LoVo (cell line): ENCODE results near the gene EPHB1.

Experiments used
- DNase-seq: peaks from one replicate; pipeline ENCODE4 v3.0.0-alpha.2; 2016; ENCODE audit warnings: low spot score

Gene EPHB1

GRCh38 chr3:135161425-135161824, 366.4 kb downstream of the EPHB1 start:
- DNase-seq = no peak

- DNase-seq = no peak
Measured at GRCh38 chr3:135163701-135164100, 368.6 kb downstream of the EPHB1 start.

- DNase-seq = no peak
Measured at GRCh38 chr3:135165260-135165659, 370.2 kb downstream of the EPHB1 start.

- DNase-seq = no peak
Measured at GRCh38 chr3:135166266-135166825, 371.3 kb downstream of the EPHB1 start.

- DNase-seq = no peak
Measured at GRCh38 chr3:135168822-135169221, 373.8 kb downstream of the EPHB1 start.

GRCh38 chr3:135169651-135170050, 374.6 kb downstream of the EPHB1 start:
- DNase-seq = no peak

- DNase-seq = no peak
Measured at GRCh38 chr3:135170732-135171131, 375.7 kb downstream of the EPHB1 start.

GRCh38 chr3:135172191-135172869, 377.3 kb downstream of the EPHB1 start:
- no peak for DNase-seq

GRCh38 chr3:135175728-135176277, 380.7 kb downstream of the EPHB1 start:
- DNase-seq = no peak

- DNase-seq = no peak
Measured at GRCh38 chr3:135176881-135177280, 381.8 kb downstream of the EPHB1 start.

- DNase-seq = no peak
Measured at GRCh38 chr3:135178566-135178965, 383.5 kb downstream of the EPHB1 start.

GRCh38 chr3:135181408-135181807, 386.3 kb downstream of the EPHB1 start:
- no peak for DNase-seq

GRCh38 chr3:135182364-135182998, 387.4 kb downstream of the EPHB1 start:
- DNase-seq = no peak

GRCh38 chr3:135190658-135191057, 395.6 kb downstream of the EPHB1 start:
- no peak for DNase-seq

GRCh38 chr3:135191708-135192107, 396.6 kb downstream of the EPHB1 start:
- DNase-seq = no peak

GRCh38 chr3:135192929-135193328, 397.9 kb downstream of the EPHB1 start:
- DNase-seq = no peak

- DNase-seq = no peak
Measured at GRCh38 chr3:135197246-135197645, 402.2 kb downstream of the EPHB1 start.

GRCh38 chr3:135197856-135198255, 402.8 kb downstream of the EPHB1 start:
- no peak for DNase-seq

GRCh38 chr3:135199137-135199536, 404.1 kb downstream of the EPHB1 start:
- no peak for DNase-seq

GRCh38 chr3:135203026-135203425, 408.0 kb downstream of the EPHB1 start:
- no peak for DNase-seq

- no peak for DNase-seq
Measured at GRCh38 chr3:135213213-135213612, 418.2 kb downstream of the EPHB1 start.

- DNase-seq = no peak
Measured at GRCh38 chr3:135213822-135214221, 418.8 kb downstream of the EPHB1 start.

GRCh38 chr3:135214400-135214799, 419.3 kb downstream of the EPHB1 start:
- no peak for DNase-seq
